Neural cell (in vitro differentiated cells): ENCODE results near the gene KYNU. TPM values are rescaled to one million over a fixed set of nuclear protein-coding genes. Genes with fewer than 3 reads are reported as not detected.

Experiments used
- H2AFZ ChIP-seq: fragments of 200-600, 300-800 bp; sonication (generic), shearing (Covaris generic); 2 replicates; pipeline ENCODE4 v1.6.0; 2014; ENCODE audit warnings: low read depth, mild to moderate bottlenecking, antibody characterized with exemption, low read length, moderate library complexity
- H3F3A ChIP-seq: fragments of 200-600 bp; shearing (Covaris generic); 2 replicates; pipeline ENCODE4 v1.6.1; 2016; ENCODE audit warnings: mild to moderate bottlenecking, moderate library complexity, mixed read lengths, antibody characterized with exemption, low read length; ENCODE audit not compliant: insufficient read depth, poor library complexity, severe bottlenecking
- H3K27ac ChIP-seq: fragments of 200-600, 300-800 bp; sonication (generic), shearing (Covaris generic); 2 replicates; pipeline ENCODE4 v1.5.1; 2014; ENCODE audit warnings: mild to moderate bottlenecking, low read length, moderate library complexity
- H3K27me3 ChIP-seq: fragments of 300-800, 200-600 bp; sonication (generic), shearing (Covaris generic); 2 replicates; pipeline ENCODE4 v1.6.0; 2014; ENCODE audit warnings: mild to moderate bottlenecking, low read depth, low read length, moderate library complexity; ENCODE audit not compliant: insufficient read depth
- H3K36me3 ChIP-seq: fragments of 300-800, 200-600 bp; sonication (generic), shearing (Covaris generic); 2 replicates; pipeline ENCODE4 v1.5.1; 2014; ENCODE audit warnings: mild to moderate bottlenecking, antibody characterized with exemption, low read length, moderate library complexity; ENCODE audit not compliant: insufficient read depth
- H3K4me2 ChIP-seq: fragments of 300-800, 200-600 bp; sonication (generic), shearing (Covaris generic); 2 replicates; pipeline ENCODE4 v1.6.0; 2014; ENCODE audit warnings: mild to moderate bottlenecking, low read length
- H3K4me3 ChIP-seq: fragments of 300-800, 200-600 bp; sonication (generic), shearing (Covaris generic); 2 replicates; pipeline ENCODE4 v1.5.1; 2014; ENCODE audit warnings: mild to moderate bottlenecking, low read length, moderate library complexity
- H3K79me2 ChIP-seq: fragments of 200-600 bp; shearing (Covaris generic); replicated peaks from 2 replicates; pipeline ENCODE4 v1.6.0; 2014; ENCODE audit warnings: mild to moderate bottlenecking, low read length, moderate library complexity; ENCODE audit not compliant: insufficient read depth
- H3K9ac ChIP-seq: fragments of 300-800, 200-600 bp; sonication (generic), shearing (Covaris generic); 2 replicates; pipeline ENCODE4 v1.6.1; 2016; ENCODE audit warnings: mild to moderate bottlenecking, low read length, mixed read lengths
- H3K9me2 ChIP-seq: fragments of 200-600 bp; shearing (Covaris generic); 2 replicates; pipeline ENCODE4 v1.6.1; 2016; ENCODE audit warnings: mild to moderate bottlenecking, low read length, mixed read lengths; ENCODE audit not compliant: insufficient read depth
- H3K9me3 ChIP-seq: fragments of 200-600, 300-800 bp; sonication (generic), shearing (Covaris generic); 2 replicates; pipeline ENCODE4 v1.6.1; 2016; ENCODE audit warnings: mild to moderate bottlenecking, mixed run types, low read length, moderate library complexity, mixed read lengths
- H4K20me1 ChIP-seq: fragments of 200-600 bp; shearing (Covaris generic); 2 replicates; pipeline ENCODE4 v1.6.1; 2016; ENCODE audit warnings: mild to moderate bottlenecking, mixed run types; ENCODE audit not compliant: insufficient read depth
- EP300 ChIP-seq: fragments of 450-650 bp; conservative IDR thresholded peaks from 2 replicates; pipeline ENCODE4 v1.6.1; 2014; ENCODE audit warnings: antibody characterized with exemption, mild to moderate bottlenecking, moderate library complexity; ENCODE audit not compliant: poor library complexity, severe bottlenecking
- EZH2 ChIP-seq: fragments of 200-600, 300-800 bp; shearing (Covaris generic), sonication (generic); IDR thresholded peaks from 2 replicates; pipeline ENCODE4 v1.6.1; 2014; ENCODE audit warnings: antibody characterized with exemption, low read length, borderline replicate concordance, mild to moderate bottlenecking; ENCODE audit not compliant: insufficient read depth, poor library complexity, severe bottlenecking
- MXI1 ChIP-seq: fragments of 450-650 bp; conservative IDR thresholded peaks from 2 replicates; pipeline ENCODE4 v1.6.1; 2014; ENCODE audit warnings: antibody characterized with exemption, mild to moderate bottlenecking; ENCODE audit not compliant: poor library complexity, severe bottlenecking
- POLR2AphosphoS5 ChIP-seq: IDR thresholded peaks from 2 replicates; pipeline ENCODE4 v1.6.1; 2012
- RAD21 ChIP-seq: fragments of 450-650 bp; conservative IDR thresholded peaks from 2 replicates; pipeline ENCODE4 v1.6.1; 2014; ENCODE audit warnings: antibody characterized with exemption, mild to moderate bottlenecking, moderate library complexity
- SMC3 ChIP-seq: fragments of 450-650 bp; conservative IDR thresholded peaks from 2 replicates; pipeline ENCODE4 v1.6.1; 2014; ENCODE audit warnings: antibody characterized with exemption, mild to moderate bottlenecking, moderate library complexity; ENCODE audit not compliant: poor library complexity
- TAF1 ChIP-seq: IDR thresholded peaks from 2 replicates; pipeline ENCODE4 v1.6.1; 2012; ENCODE audit warnings: low read depth
- polyA plus RNA-seq: library from polyadenylated mRNA; depleted of rRNA; stranded (reverse); fragments of >200 nt; gene quantifications from 2 replicates; pipeline ENCODE4 v1.2.3, GENCODE V29; 2014
- TF ChIP-seq, protein P1 (sequence below): IDR thresholded peaks from 2 replicates; pipeline ENCODE4 v1.6.1; 2012; ENCODE audit warnings: borderline replicate concordance
- TF ChIP-seq, protein P2 (sequence below): fragments of 450-650 bp; IDR thresholded peaks from 2 replicates; pipeline ENCODE4 v1.5.1; 2014; ENCODE audit warnings: antibody characterized with exemption, mild to moderate bottlenecking, moderate library complexity; ENCODE audit not compliant: poor library complexity, severe bottlenecking

Gene KYNU
- polyA plus RNA-seq, 1 donor from 2014 or later = 0.25 TPM

DNA sequence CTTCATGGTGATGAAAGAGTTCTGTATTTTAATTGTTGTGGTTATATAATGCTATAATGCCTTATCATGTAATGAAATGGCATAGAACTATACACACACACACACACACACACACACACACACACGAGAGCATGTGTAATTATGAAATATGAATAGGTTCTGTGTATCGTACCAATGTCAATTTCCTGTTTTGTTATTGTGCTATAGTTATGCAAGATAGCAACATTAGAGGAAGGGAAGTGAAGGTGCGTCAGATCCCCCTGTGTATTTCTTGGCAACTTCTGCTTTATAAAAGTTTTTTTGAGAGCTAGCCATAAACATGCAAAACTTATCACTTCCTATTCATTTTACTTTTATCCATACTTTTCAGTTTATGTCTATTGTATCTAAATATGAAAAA is 191.0 kb downstream of the KYNU start:
- Histone ChIP-seq H3K36me3 (no peaks in the 10 kb centered on the region), H2AFZ (no peak overlapping the region), H3K27me3 (no peaks in the 10 kb centered on the region), H3K9me3 (no peaks in the 10 kb centered on the region), H3F3A (no peaks in the 10 kb centered on the region), H3K4me2 (no peak overlapping the region), H3K9me2 (no peaks in the 10 kb centered on the region), H3K27ac (no peak overlapping the region), H3K4me3 (no peak overlapping the region), H3K79me2 (no peaks in the 10 kb centered on the region), H3K9ac (no peak overlapping the region), H4K20me1 (no peaks in the 10 kb centered on the region)
- TF ChIP-seq EP300 (no peak), TAF1 (no peak), EZH2 (no peak), POLR2AphosphoS5 (no peak), RAD21 (no peak), SMC3 (no peak), MXI1 (no peak)
- TF ChIP-seq, protein P1, sequence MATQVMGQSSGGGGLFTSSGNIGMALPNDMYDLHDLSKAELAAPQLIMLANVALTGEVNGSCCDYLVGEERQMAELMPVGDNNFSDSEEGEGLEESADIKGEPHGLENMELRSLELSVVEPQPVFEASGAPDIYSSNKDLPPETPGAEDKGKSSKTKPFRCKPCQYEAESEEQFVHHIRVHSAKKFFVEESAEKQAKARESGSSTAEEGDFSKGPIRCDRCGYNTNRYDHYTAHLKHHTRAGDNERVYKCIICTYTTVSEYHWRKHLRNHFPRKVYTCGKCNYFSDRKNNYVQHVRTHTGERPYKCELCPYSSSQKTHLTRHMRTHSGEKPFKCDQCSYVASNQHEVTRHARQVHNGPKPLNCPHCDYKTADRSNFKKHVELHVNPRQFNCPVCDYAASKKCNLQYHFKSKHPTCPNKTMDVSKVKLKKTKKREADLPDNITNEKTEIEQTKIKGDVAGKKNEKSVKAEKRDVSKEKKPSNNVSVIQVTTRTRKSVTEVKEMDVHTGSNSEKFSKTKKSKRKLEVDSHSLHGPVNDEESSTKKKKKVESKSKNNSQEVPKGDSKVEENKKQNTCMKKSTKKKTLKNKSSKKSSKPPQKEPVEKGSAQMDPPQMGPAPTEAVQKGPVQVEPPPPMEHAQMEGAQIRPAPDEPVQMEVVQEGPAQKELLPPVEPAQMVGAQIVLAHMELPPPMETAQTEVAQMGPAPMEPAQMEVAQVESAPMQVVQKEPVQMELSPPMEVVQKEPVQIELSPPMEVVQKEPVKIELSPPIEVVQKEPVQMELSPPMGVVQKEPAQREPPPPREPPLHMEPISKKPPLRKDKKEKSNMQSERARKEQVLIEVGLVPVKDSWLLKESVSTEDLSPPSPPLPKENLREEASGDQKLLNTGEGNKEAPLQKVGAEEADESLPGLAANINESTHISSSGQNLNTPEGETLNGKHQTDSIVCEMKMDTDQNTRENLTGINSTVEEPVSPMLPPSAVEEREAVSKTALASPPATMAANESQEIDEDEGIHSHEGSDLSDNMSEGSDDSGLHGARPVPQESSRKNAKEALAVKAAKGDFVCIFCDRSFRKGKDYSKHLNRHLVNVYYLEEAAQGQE = no peak
- TF ChIP-seq, protein P2, sequence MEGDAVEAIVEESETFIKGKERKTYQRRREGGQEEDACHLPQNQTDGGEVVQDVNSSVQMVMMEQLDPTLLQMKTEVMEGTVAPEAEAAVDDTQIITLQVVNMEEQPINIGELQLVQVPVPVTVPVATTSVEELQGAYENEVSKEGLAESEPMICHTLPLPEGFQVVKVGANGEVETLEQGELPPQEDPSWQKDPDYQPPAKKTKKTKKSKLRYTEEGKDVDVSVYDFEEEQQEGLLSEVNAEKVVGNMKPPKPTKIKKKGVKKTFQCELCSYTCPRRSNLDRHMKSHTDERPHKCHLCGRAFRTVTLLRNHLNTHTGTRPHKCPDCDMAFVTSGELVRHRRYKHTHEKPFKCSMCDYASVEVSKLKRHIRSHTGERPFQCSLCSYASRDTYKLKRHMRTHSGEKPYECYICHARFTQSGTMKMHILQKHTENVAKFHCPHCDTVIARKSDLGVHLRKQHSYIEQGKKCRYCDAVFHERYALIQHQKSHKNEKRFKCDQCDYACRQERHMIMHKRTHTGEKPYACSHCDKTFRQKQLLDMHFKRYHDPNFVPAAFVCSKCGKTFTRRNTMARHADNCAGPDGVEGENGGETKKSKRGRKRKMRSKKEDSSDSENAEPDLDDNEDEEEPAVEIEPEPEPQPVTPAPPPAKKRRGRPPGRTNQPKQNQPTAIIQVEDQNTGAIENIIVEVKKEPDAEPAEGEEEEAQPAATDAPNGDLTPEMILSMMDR = no peak

DNA sequence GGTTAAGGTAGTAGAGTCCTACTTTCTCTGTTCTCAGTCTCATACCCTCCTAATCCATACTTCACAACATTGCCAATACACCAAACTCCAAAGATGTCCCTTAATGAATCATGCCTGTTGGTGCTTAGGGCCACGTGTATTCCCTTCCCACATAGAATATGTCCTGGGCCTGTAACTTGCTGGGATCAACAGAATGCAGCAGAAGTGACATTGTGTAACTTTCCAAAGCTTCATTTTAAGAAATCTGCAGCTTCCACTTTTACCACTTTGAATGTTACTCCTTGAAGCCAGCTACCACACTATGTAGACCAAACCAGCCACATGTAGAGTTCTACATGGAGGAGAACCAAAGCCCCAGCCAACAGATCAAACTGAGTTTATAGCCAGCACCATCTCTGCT is 193.2 kb downstream of the KYNU start:
- no peak for TF ChIP-seq MXI1
- TF ChIP-seq, protein P1 = no peak
- TF ChIP-seq, protein P2 = no peak
- no peak for TF ChIP-seq EZH2
- no peak for TF ChIP-seq EP300
- TF ChIP-seq RAD21 = no peak
- no peak for TF ChIP-seq POLR2AphosphoS5
- TF ChIP-seq SMC3 = no peak
- TF ChIP-seq TAF1 = no peak
- Histone ChIP-seq H3F3A (no peaks in the 10 kb centered on the region), H3K4me3 (no peak overlapping the region), H3K4me2 (no peak overlapping the region), H3K27ac (no peak overlapping the region), H3K9me2 (no peaks in the 10 kb centered on the region), H3K9me3 (no peaks in the 10 kb centered on the region), H3K9ac (no peak overlapping the region), H3K79me2 (no peaks in the 10 kb centered on the region), H3K36me3 (no peaks in the 10 kb centered on the region), H4K20me1 (no peaks in the 10 kb centered on the region), H2AFZ (no peak overlapping the region), H3K27me3 (no peaks in the 10 kb centered on the region)
